Activated CD8-positive, alpha-beta T cell treated with anti-CD3 and anti-CD28 coated beads for 36 hours (primary cell): ENCODE results near the gene SCNM1. TPM values are rescaled to one million over a fixed set of nuclear protein-coding genes. Genes with fewer than 3 reads are reported as not detected.

Experiments used
- ATAC-seq: fragments of 200-7000 bp; cut with Tn5 transposase; one replicate; pipeline ENCODE4 v1.10.0; 2021; ENCODE audit warnings: mild to moderate bottlenecking, moderate library complexity
- CTCF ChIA-PET: fragments of 350-600 bp; sonication (Branson Sonifier 250); formaldehyde crosslinking; loops from one replicate; lab custom pipeline; 2021; ENCODE audit warnings: antibody characterized with exemption; lab: Charles Lee
- POLR2A ChIA-PET: fragments of 350-600 bp; sonication (Branson Sonifier 250); formaldehyde crosslinking; loops from one replicate; lab custom pipeline; 2021; ENCODE audit warnings: antibody characterized with exemption; lab: Charles Lee
- DNase-seq: peaks from one replicate; pipeline ENCODE4 v3.0.0-alpha.2; 2020
- H3K27ac Mint-ChIP-seq: one replicate; pipeline ENCODE4 v1.8.0; 2021; ENCODE audit warnings: mild to moderate bottlenecking, mixed read lengths
- H3K27me3 Mint-ChIP-seq: one replicate; pipeline ENCODE4 v1.8.0; 2021; ENCODE audit warnings: mixed read lengths
- H3K36me3 Mint-ChIP-seq: one replicate; pipeline ENCODE4 v1.8.0; 2021; ENCODE audit warnings: low read depth, mixed read lengths
- H3K4me1 Mint-ChIP-seq: one replicate; pipeline ENCODE4 v1.8.0; 2021; ENCODE audit warnings: low read depth, mixed read lengths
- H3K4me3 Mint-ChIP-seq: one replicate; pipeline ENCODE4 v1.8.0; 2021; ENCODE audit warnings: mild to moderate bottlenecking, moderate library complexity, mixed read lengths
- H3K9me3 Mint-ChIP-seq: one replicate; pipeline ENCODE4 v1.8.0; 2021; ENCODE audit warnings: mixed read lengths
- intact Hi-C: fragments of 100-400 bp; cut with micrococcal nuclease; formaldehyde crosslinking; loops from one replicate; pipeline ENCODE4 v1.10.0; 2022
- total RNA-seq, 2 experiments: library from RNA; stranded (reverse); gene quantifications; one replicate each; pipeline ENCODE4 v1.2.3, GENCODE V29; 2021
- TF ChIP-seq, protein P1 (sequence below): fragments of 200-600 bp; IDR thresholded peaks from one replicate; pipeline ENCODE4 v1.8.0; 2022; ENCODE audit warnings: antibody characterized with exemption, mild to moderate bottlenecking

The SCNM1 gene
- total RNA-seq, 2 experiments from 2014 or later, result 57.0 to 59.6 TPM

DNA sequence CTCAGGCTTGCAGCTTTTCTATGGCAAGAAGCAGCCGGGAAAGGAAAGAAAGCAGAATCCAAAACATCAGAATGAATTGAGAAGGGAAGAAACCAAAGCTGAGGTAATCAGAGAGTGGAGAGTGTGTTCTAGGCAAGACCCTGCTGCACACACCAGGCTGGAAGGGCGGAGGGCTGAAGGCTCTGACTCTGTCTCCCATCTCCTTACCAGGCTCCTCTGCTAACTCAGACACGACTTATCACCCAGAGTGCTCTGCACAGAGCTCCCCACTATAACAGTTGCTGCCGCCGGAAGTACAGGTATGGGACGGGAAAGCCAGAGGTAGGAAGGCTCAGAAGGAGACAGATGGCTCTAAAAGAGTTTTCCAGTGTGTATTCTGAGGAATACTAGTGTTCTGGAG, 1.2 kb downstream of the SCNM1 start:
- Mint-ChIP-seq H3K36me3 (peaks cover 42% of the 10 kb centered on the region), H3K9me3 (no peaks in the 10 kb centered on the region), H3K4me3 (peak overlapping the region; percentile 91), H3K27me3 (no peaks in the 10 kb centered on the region), H3K4me1 (peaks cover 38% of the 10 kb centered on the region), H3K27ac (peak overlapping the region; percentile 94)
- CTCF ChIA-PET, result interaction anchor here (1.1 to 2.6 kb wide), 7 partner anchors 10 to 171 kb away, joined by 3 to 13 read pairs (median 5); partner anchors contain the start of genes TNFAIP8L2 and VPS72
- ATAC-seq (no peak), DNase-seq (no peak)
- TF ChIP-seq, protein P1, sequence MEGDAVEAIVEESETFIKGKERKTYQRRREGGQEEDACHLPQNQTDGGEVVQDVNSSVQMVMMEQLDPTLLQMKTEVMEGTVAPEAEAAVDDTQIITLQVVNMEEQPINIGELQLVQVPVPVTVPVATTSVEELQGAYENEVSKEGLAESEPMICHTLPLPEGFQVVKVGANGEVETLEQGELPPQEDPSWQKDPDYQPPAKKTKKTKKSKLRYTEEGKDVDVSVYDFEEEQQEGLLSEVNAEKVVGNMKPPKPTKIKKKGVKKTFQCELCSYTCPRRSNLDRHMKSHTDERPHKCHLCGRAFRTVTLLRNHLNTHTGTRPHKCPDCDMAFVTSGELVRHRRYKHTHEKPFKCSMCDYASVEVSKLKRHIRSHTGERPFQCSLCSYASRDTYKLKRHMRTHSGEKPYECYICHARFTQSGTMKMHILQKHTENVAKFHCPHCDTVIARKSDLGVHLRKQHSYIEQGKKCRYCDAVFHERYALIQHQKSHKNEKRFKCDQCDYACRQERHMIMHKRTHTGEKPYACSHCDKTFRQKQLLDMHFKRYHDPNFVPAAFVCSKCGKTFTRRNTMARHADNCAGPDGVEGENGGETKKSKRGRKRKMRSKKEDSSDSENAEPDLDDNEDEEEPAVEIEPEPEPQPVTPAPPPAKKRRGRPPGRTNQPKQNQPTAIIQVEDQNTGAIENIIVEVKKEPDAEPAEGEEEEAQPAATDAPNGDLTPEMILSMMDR, result no peak
- POLR2A ChIA-PET, result interaction anchor here (1.0 to 3.3 kb wide), 4 partner anchors 10 to 72 kb away, joined by 3 to 25 read pairs (median 12); partner anchors contain the start of genes TNFAIP8L2 and VPS72
- intact Hi-C loops, result no loop called here

DNA sequence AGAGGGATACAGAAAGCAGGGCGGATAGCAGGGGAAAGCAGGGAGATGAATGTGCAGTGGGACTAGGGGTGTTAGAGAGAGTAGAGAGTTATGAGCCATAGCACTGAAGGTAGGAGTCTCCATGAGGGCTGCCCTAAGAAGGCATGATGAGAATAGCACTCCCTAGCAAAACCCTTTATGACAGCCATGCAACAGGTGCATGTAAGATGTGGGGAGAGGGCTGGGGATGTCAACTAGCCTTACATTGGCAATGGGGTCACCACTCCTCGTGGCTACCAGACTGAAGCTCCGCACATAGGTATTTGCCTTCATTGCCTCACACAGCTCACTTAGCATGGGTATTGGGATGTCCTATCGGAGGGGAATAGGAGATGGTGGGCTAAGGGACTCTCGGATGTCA, 5.2 kb downstream of the SCNM1 start:
- Mint-ChIP-seq H3K9me3 (no peaks in the 10 kb centered on the region), H3K4me1 (peaks cover 15% of the 10 kb centered on the region), H3K4me3 (no peak overlapping the region), H3K27me3 (no peaks in the 10 kb centered on the region), H3K36me3 (peaks cover 33% of the 10 kb centered on the region), H3K27ac (no peak overlapping the region)
- intact Hi-C loops, result no loop called here
- DNase-seq (no peak), ATAC-seq (no peak)
- ChIA-PET CTCF (interaction anchor here (1.0 to 1.1 kb wide), 2 partner anchors 22 to 81 kb away, joined by 4 read pairs; no protein-coding TSS in a partner anchor), POLR2A (interaction anchor here (0.9 to 1.3 kb wide), 4 partner anchors 11 to 18 kb away, joined by 3 read pairs; partner anchors contain the start of gene VPS72)
- TF ChIP-seq, protein P1, result no peak

- no peak overlapping the region for H3K27ac Mint-ChIP-seq
- CTCF ChIA-PET, result interaction anchor here (0.9 to 2.3 kb wide), 6 partner anchors 32 to 77 kb away, joined by 3 to 8 read pairs (median 3); no protein-coding TSS in a partner anchor
- no peak for ATAC-seq
- H3K4me1 Mint-ChIP-seq, result no peaks in the 10 kb centered on the region
- DNase-seq, result no peak
- no peaks in the 10 kb centered on the region for H3K27me3 Mint-ChIP-seq
- TF ChIP-seq, protein P1, result no peak
- POLR2A ChIA-PET, result interaction anchor here (0.9 to 1.7 kb wide), 2 partner anchors 13 to 14 kb away, joined by 3 to 7 read pairs; partner anchors contain the start of gene VPS72
- intact Hi-C loops, result no loop called here
- H3K4me3 Mint-ChIP-seq, result no peak overlapping the region
- peaks cover 18% of the 10 kb centered on the region for H3K36me3 Mint-ChIP-seq
- no peaks in the 10 kb centered on the region for H3K9me3 Mint-ChIP-seq
Measured at GRCh38 chr1:151175041-151175741, 9.2 kb downstream of the SCNM1 start.

GRCh38 chr1:151175863-151176262, 9.9 kb downstream of the SCNM1 start, which contains the start of gene TMOD4:
TMOD4 (minus strand) TSS chr1:151175981; CDS start chr1:151174875, 1,106 bp downstream.
- peak; percentile 80 for ATAC-seq
- ChIA-PET CTCF (interaction anchor here (0.9 to 2.3 kb wide), 6 partner anchors 13 to 77 kb away, joined by 3 to 8 read pairs (median 4); partner anchors contain the start of gene VPS72), POLR2A (interaction anchor here (0.9 to 1.7 kb wide), 2 partner anchors 12 to 14 kb away, joined by 3 to 7 read pairs; partner anchors contain the start of gene VPS72)
- Mint-ChIP-seq H3K36me3 (peaks cover 21% of the 10 kb centered on the region), H3K9me3 (no peaks in the 10 kb centered on the region), H3K27me3 (no peaks in the 10 kb centered on the region), H3K4me3 (no peak within 1 kb of the TSS), H3K27ac (peak within 1 kb of the TSS; percentile 70), H3K4me1 (no peaks in the 10 kb centered on the region)
- intact Hi-C loops, result no loop called here
- DNase-seq, result no peak
- TF ChIP-seq, protein P1, result peak; percentile 63
